PC-3 (cell line): ENCODE data around the gene WNK1.

Experiments
- EZH2 ChIP-seq: fragments of 300-600 bp; sonication (generic); IDR thresholded peaks from one replicate; pipeline ENCODE4 v1.6.1; 2017; ENCODE audit warnings: antibody characterized with exemption, mild to moderate bottlenecking, low read length; ENCODE audit not compliant: unreplicated experiment
- TF ChIP-seq, protein P1 (sequence below): fragments of 300-600 bp; sonication (generic); conservative IDR thresholded peaks from 2 replicates; pipeline ENCODE4 v1.5.1; 2017; ENCODE audit warnings: antibody characterized with exemption, low read depth, mild to moderate bottlenecking, low read length

DNA sequence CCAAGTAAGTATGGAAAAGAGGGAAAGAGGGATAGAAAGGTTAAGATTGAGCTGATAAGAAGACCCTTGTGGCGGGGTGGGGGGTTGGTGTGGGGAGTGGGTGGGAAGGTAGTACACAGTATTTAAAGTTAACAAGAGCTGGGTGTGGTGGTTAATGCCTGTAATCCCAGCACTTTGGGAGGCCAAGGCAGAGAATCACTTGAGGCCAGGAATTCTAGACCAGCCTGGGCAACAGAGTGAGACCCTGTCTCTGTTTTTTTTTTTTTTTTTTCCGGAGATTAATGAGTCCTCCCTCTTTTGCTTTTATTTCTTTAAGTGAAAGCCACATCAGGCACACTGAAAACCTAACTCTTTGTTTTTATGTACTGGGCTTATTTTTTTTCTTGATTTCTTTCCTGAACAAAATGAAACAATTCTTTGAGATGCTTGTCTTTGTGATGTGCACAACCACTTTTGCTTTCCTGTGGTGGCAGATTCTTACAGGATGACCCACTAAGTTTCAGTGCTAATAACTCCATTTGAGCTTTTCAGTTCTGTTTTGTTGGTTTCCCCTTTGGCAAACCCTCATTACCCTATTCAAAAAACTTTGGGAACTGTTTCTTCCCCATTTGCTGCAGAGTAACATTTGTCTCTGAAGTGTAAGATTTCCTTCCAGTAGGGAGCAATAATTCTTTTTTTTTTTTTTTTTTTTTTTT, 54.8 kb downstream of the WNK1 start:
- TF ChIP-seq, protein P1, sequence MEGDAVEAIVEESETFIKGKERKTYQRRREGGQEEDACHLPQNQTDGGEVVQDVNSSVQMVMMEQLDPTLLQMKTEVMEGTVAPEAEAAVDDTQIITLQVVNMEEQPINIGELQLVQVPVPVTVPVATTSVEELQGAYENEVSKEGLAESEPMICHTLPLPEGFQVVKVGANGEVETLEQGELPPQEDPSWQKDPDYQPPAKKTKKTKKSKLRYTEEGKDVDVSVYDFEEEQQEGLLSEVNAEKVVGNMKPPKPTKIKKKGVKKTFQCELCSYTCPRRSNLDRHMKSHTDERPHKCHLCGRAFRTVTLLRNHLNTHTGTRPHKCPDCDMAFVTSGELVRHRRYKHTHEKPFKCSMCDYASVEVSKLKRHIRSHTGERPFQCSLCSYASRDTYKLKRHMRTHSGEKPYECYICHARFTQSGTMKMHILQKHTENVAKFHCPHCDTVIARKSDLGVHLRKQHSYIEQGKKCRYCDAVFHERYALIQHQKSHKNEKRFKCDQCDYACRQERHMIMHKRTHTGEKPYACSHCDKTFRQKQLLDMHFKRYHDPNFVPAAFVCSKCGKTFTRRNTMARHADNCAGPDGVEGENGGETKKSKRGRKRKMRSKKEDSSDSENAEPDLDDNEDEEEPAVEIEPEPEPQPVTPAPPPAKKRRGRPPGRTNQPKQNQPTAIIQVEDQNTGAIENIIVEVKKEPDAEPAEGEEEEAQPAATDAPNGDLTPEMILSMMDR, result no peak
- no peak for TF ChIP-seq EZH2
